SU-DHL-6 (cell line): Measurements from ENCODE around the gene KLHL29.

ENCODE experiments used
- EZH2phosphoT487 ChIP-seq: fragments of 200-600 bp; sonication (generic), shearing (Covaris generic); conservative IDR thresholded peaks from 2 replicates; pipeline ENCODE4 v1.6.1; 2018; ENCODE audit warnings: mild to moderate bottlenecking, antibody characterized with exemption, low read length, moderate library complexity, mixed read lengths
- TF ChIP-seq, protein P1 (sequence below): fragments of 200-600 bp; sonication (generic); IDR thresholded peaks from one replicate; pipeline ENCODE4 v1.5.1; 2017; ENCODE audit warnings: antibody characterized with exemption, mild to moderate bottlenecking, low read length, moderate library complexity; ENCODE audit not compliant: insufficient read depth, poor library complexity, severe bottlenecking

DNA sequence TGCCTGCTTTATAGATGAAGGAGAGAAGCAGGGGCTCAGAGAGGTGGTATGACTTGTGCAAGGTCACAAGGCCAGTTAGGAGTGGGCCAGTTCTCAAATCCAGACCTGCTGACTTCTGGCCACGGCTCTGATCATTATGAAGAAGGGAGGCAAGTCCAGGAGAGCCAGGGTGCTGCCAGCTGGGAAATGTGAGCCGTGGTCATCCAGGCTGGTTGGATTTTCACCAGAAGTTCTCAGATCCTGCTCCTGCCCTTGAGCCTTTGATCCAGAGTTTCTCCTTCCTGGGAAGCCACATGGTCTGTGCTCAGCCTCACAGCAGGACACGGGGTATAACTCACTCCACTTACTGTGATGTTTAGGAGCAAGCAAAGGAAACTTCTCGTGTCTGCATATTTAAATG lies 239.9 kb downstream of the KLHL29 start:
- TF ChIP-seq, protein P1, sequence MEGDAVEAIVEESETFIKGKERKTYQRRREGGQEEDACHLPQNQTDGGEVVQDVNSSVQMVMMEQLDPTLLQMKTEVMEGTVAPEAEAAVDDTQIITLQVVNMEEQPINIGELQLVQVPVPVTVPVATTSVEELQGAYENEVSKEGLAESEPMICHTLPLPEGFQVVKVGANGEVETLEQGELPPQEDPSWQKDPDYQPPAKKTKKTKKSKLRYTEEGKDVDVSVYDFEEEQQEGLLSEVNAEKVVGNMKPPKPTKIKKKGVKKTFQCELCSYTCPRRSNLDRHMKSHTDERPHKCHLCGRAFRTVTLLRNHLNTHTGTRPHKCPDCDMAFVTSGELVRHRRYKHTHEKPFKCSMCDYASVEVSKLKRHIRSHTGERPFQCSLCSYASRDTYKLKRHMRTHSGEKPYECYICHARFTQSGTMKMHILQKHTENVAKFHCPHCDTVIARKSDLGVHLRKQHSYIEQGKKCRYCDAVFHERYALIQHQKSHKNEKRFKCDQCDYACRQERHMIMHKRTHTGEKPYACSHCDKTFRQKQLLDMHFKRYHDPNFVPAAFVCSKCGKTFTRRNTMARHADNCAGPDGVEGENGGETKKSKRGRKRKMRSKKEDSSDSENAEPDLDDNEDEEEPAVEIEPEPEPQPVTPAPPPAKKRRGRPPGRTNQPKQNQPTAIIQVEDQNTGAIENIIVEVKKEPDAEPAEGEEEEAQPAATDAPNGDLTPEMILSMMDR = no peak
- no peak for TF ChIP-seq EZH2phosphoT487
